NCI-H2227 (cell line): ENCODE results near the gene ZNF723.
"Not testable (repeated sequence)": the region's sequence is repeated elsewhere in the genome, so short reads cannot be mapped to it uniquely, and the experiment has no call there.

Source experiments
- DNase-seq: peaks from one replicate; lab custom pipeline; 2025; ENCODE audit not compliant: unreplicated experiment; lab: John Stamatoyannopoulos, UW

Gene ZNF723

DNA sequence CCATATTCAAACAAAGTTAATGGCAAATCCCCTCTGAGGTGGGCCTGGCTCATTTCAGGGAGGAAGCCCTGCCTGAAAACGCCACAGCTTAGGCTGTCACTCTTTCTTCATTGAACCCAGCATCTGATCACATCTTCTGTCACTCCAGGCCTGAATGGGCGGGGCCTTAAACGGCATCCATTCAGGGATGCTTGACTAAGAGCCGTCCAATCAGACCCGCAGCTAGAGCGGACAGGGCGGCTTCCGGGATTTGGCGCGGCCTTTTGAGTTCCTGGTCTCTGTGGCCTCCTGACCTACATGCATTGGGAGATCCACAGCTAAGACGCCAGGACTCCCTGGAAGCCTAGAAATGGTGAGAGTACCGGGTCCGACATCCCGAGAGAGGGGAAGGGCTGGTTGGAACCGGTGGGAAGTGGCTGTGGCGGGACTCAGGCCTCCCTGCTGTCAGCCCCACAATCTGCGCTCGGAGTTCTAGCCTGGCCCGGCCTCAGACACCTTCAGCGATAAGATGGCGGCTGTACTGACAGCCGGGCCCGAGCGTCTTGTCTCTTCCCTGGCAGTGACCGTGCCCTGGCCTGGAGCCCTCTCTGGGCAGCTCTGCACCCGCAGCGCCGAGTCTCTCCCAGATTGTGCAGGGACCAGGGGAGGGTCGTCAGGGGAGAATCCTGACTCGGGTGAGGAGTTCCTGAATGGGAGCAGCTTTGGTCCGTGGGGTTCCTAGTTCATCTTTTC, at the start of gene ZNF723:
ZNF723 (plus strand) TSS at position 261 of the 732 bp plus-strand sequence; CDS start at position 350, 89 bp downstream.
- DNase-seq = no peak

- peak; percentile 52 for DNase-seq
Measured at GRCh38 chr19:22783651-22784410, 48.3 kb upstream of the ZNF723 start, which contains the start of gene ZNF99. TSS of gene ZNF99 (minus strand) at chr19:22784151. CDS start at chr19:22784016, 135 bp downstream.

DNA sequence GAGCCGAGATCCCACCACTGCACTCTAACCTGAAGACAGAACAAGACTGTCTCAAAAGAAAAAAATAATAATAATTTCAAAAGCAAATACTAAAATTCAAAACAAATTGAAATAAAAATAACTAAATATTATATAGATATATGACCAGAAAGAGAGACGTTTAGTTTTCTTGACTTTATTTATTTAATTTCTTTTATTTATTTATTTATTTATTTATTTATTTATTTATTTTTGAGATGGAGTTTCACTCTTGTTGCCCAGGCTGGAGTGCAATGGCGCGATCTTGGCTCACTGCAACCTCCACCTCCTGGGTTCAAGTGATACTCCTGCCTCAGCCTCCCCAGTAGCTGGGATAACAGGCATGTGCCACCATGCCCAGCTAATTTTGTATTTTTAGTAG, 39.2 kb upstream of the ZNF723 start:
- not testable (repeated sequence) for DNase-seq

DNA sequence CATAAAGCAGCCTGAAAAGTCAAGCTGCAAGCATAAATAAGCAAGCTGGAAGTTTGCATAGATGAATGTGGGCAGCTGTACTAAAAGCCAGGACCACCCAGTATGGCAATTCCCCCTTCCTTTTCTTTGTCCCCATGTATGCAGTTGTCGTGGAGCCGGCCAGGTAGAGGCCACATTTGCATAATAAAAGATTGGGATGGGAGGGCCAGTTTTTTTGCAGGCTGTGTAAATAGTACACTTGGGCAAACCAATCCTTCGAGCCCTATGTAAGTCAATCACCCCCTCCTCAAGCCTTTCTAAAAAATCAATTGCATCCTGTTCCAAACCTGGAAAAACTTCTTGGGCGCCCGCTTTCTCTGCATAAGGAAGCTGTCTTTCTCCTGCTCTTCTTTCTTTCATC, 35.1 kb upstream of the ZNF723 start:
- DNase-seq = no peak

GRCh38 chr19:22806418-22806817, 25.7 kb upstream of the ZNF723 start:
- no peak for DNase-seq

- DNase-seq = no peak
Measured at GRCh38 chr19:22807061-22807835, 24.8 kb upstream of the ZNF723 start.

DNA sequence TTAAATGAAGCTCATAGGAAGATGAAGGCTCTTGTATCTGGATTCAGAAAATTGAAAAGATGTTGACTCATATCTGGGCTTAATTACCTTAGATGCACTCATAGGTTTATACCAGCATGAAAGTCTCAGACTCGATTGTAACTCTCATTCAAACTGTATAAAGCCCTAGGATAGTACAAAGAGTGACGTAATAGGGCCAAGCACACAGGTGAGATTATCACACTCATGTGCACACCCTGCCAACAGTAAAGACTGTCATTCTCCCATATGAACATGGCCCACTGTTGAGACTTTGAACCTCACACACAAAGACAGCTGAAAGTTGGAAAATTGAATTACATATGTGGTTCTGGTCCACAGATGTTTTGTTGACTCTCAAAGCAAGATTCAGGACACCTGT, 18.0 kb upstream of the ZNF723 start:
- no peak for DNase-seq

DNA sequence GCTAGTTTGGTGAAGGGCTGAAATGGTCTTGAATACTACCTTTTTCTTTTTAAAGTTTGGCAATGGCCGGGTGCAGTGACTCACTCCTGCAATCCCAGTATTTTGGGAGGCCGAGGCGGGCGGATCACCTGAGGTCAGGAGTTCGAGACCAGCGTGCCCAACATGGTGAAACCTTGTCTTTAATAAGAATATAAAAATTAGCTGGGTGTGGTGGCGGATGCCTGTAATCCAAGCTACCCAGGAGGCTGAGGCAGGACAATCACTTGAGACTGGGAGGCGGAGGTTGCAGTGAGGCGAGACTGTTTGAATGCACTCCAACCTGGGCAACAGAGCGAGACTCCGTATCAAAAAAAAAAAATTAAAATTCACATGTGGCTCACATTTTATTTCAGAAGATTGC, 880 bp upstream of the ZNF723 start:
- DNase-seq = no peak

GRCh38 chr19:22857713-22858320, 25.7 kb downstream of the ZNF723 start:
- not testable (repeated sequence) for DNase-seq

DNA sequence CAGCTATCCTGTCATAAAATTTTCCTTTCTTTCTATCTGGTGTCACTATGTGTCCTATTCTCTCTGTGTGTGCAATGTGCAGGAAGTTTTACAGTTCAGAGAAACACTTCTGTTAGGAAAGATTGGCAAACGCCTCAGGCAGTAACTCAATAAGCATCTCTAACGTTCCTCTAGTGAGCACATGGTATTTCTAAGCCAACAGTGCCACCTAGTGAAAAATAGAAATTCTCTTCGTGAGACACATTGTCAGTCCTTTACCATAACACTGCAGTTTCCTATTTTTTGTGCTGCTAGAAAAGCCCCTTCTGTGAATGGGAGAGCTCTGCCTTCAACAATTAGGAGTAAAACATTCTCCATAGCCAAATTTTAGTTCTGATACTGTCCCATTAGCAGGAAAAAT, 50.7 kb downstream of the ZNF723 start:
- DNase-seq = peak; percentile 0

GRCh38 chr19:22893855-22894270, 61.8 kb downstream of the ZNF723 start:
- no peak for DNase-seq

DNA sequence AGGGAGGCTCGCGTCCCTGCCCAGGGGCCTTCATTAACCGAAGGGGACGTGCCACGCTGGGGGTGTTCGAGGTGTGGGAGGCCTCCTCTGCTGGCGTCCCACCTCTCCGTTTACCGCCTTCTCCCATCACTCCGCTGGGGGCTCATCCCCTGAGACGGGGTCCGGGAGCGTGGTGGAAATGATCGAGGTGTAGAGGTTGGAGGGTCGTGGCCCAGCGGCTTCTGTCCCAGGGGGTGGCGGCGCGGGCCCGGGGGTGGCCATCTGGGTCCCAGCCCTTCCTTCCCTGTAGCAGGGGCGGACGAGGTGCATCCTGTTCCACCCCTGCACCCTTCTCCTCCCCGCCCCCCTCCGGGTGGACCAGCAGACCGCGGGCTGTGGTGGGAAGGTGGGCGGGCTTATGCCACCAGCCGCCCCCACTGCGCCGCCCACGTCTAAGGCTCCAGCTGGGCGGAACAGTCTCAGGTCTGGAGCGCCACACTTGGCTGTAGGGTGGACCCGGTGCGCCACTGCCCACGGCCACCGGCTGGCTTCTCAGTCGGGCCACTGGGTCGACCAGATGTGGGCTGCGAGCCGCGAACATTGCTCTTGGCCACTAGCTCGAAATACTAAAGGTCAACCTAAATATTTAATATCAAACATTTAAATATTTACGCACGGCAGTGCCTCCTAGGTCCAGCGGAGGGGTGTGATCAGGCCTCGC, 69.5 kb downstream of the ZNF723 start:
- no peak for DNase-seq
